HG02852 (cell line): ENCODE results near the gene USP16.

Experiments used
- ATAC-seq: cut with Tn5 transposase; IDR thresholded peaks from one replicate; pipeline ENCODE4 v1.9.1; 2021; ENCODE audit warnings: mild to moderate bottlenecking, moderate library complexity; ENCODE audit not compliant: unreplicated experiment

The USP16 gene

DNA sequence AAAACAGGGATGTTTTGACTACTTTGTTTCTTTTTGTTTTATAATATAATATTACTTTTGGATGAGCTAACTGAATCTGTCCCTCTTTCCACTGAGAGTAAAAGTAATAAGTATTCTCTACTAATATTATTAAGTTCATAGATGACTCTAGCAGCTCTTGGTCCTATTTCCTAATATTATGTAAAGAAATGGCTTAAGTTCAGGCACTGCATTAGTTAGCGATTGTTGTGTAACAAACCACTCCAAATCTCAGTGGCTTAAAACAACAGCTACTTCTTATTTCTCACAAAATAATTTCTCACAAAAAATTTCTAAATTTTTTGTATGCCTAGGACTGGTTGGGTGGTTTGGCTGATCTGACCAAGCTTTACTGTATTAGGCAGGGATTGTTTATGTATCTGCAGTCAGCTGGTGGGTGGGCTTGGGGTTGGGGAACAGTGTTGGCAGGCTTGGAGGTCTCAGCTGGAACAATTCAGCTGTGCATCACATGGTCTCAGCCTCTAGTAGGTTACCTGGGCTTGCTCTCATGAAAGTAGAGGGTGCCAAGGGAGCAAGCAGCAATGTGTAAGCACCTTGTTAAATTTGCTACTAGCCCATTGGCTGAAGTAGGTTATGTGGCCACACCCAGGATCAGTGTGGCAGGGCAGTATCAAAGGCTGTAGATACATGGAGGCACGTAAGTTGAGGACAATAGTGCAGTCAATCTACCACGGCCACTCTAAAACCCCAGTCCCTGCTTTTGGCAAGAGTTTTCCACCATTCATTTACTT is 57.8 kb downstream of the USP16 start:
- ATAC-seq, result no peak

- no peak for ATAC-seq
Observed at GRCh38 chr21:29083306-29083705, 58.8 kb downstream of the USP16 start.

- no peak for ATAC-seq
Observed at GRCh38 chr21:29084372-29084771, 59.9 kb downstream of the USP16 start.

DNA sequence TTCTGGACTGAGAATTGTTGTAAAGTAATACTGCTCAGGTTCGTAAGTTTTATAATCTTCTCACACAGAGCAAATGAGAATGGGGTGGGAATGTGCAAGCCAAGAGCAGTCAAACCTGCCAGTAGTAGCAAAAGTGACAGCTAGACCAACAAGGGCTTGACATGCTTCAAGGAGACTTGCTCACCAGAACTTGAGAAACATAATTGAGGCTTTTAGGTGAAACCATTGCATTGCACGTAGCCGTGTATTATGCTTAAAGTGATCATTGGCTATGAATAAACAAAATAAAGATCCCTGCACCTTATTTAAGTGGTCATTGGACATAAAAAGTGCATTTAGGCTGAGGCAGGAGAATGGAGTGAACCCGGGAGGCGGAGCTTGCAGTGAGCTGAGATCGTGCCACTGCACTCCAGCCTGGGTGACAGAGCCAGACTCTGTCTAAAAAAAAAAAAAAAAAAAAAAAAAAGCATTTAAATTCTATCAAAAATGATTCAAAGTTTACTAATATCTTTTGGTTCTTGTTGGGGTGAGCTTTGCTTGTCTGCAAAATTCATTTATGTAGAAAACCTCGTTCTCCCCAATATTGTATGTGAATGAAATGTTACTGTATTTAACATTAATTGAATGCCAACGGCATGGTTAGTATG is 60.8 kb downstream of the USP16 start:
- no peak for ATAC-seq

- no peak for ATAC-seq
Observed at GRCh38 chr21:29091033-29091432, 66.6 kb downstream of the USP16 start.

- no peak for ATAC-seq
Observed at GRCh38 chr21:29092102-29092959, 67.9 kb downstream of the USP16 start.

DNA sequence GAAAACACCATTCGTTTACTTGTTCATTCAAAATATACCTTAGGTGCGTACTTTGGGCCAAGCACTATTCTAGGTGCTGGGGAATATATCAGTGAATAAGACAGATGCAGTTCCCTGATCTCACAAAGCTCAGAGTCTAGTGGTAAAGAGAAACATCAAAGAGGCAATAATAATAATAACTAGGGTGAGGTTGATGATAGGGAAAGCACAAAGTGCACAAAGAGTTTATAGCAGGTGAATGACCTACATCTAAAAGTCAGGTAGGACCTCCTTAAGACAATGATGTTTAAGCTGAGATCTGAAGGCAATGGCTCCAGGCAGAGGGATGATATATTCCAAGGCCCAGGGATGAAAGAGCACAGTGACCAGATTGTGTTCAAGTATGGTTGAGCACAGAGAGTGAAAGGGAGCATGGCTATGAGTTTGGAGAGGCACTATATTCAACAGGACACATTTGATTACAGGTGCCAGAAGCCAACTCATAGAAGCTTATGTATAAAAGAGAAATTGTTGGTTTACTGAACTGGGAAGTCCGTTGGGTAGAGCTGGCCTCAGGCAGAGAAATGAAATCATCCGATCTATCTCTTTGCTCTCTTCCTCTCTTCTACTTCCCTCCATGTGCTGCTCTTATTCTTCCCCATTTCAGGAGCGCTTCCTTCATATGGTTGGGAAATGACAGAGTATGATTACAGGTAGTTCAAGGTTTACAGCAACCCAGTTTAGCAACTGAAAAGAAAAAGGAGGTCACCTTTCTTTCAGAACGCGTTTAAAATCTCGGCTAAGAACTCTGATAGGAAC is 71.9 kb downstream of the USP16 start:
- no peak for ATAC-seq

DNA sequence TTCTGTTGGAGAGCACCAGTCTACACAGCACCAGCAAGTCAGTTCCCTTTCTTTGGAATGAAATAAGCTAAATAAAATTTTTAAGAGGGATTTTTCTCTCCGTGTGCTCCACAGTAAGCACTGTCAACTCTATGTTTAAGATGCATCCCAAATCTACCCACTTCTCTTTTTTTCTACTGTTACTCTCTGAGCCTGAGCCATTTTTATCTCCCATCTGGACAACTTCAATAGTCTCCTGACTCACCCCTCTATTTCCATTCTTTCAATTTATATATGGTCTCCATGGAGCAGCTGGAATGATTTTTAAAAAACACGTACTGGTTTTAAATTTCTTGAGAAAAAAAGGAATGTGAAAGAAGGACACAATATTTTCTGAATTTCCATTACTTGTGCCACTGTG is 73.7 kb downstream of the USP16 start:
- ATAC-seq, result no peak

GRCh38 chr21:29102791-29103257 is 78.4 kb downstream of the USP16 start:
- ATAC-seq, result no peak
